Measurements from ENCODE around the gene TNS3.

GRCh38 chr7:47479821-47480575 is 101.9 kb downstream of the TNS3 start:
- TF ChIP-seq, protein P1, sequence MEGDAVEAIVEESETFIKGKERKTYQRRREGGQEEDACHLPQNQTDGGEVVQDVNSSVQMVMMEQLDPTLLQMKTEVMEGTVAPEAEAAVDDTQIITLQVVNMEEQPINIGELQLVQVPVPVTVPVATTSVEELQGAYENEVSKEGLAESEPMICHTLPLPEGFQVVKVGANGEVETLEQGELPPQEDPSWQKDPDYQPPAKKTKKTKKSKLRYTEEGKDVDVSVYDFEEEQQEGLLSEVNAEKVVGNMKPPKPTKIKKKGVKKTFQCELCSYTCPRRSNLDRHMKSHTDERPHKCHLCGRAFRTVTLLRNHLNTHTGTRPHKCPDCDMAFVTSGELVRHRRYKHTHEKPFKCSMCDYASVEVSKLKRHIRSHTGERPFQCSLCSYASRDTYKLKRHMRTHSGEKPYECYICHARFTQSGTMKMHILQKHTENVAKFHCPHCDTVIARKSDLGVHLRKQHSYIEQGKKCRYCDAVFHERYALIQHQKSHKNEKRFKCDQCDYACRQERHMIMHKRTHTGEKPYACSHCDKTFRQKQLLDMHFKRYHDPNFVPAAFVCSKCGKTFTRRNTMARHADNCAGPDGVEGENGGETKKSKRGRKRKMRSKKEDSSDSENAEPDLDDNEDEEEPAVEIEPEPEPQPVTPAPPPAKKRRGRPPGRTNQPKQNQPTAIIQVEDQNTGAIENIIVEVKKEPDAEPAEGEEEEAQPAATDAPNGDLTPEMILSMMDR (IDR thresholded peaks at IDR 0.05): no peak
- no peak for TF ChIP-seq POLR2AphosphoS5 (IDR thresholded peaks at IDR 0.05)
- no peak for TF ChIP-seq POLR2A (IDR thresholded peaks at IDR 0.05; ENCODE audit: low read depth)
